ENCODE results near the gene PRIM1. TPM values are rescaled to one million over a fixed set of nuclear protein-coding genes. Genes with fewer than 3 reads are reported as not detected.

PRIM1 gene
- total RNA-seq, 1 donor from 2014 or later, result 8.9 TPM

Other genes starting within 250 kb of the PRIM1 start
- 43.6 and 52.4 TPM in 2 replicates for gene RBMS2, start 230.5 kb downstream of the PRIM1 start, total RNA-seq
- 18.2 and 28.2 TPM in 2 replicates for gene BAZ2A, start 122.0 kb downstream of the PRIM1 start, total RNA-seq
- 504 and 583 TPM in 2 replicates for gene ATP5F1B, start 106.3 kb downstream of the PRIM1 start, total RNA-seq
- 56.8 and 63.4 TPM in 2 replicates for gene PTGES3, start 64.0 kb downstream of the PRIM1 start, total RNA-seq
- gene NACA, start 27.0 kb downstream of the PRIM1 start, total RNA-seq, result 1,019 and 1,042 TPM in 2 replicates
- gene HSD17B6, start 11.0 kb upstream of the PRIM1 start, total RNA-seq, result under 0.01 and 0.13 TPM in 2 replicates
- not detected in 2 replicates for gene SDR9C7, start 182.1 kb upstream of the PRIM1 start, total RNA-seq
- gene RDH16, start 205.3 kb upstream of the PRIM1 start, total RNA-seq, result under 0.01 and 0.13 TPM in 2 replicates

Data from dermis microvascular lymphatic vessel endothelial cell (primary cell).